ENCODE data around the gene TIGD7. TPM values are rescaled to one million over a fixed set of nuclear protein-coding genes. Genes with fewer than 3 reads are reported as not detected.
A peak's percentile ranks its signal among the peaks of the same experiment; 100 is the strongest.

Gene TIGD7
- total RNA-seq, 1 experiment from 2014 or later: 0.49 TPM

- TF ChIP-seq, protein P1, sequence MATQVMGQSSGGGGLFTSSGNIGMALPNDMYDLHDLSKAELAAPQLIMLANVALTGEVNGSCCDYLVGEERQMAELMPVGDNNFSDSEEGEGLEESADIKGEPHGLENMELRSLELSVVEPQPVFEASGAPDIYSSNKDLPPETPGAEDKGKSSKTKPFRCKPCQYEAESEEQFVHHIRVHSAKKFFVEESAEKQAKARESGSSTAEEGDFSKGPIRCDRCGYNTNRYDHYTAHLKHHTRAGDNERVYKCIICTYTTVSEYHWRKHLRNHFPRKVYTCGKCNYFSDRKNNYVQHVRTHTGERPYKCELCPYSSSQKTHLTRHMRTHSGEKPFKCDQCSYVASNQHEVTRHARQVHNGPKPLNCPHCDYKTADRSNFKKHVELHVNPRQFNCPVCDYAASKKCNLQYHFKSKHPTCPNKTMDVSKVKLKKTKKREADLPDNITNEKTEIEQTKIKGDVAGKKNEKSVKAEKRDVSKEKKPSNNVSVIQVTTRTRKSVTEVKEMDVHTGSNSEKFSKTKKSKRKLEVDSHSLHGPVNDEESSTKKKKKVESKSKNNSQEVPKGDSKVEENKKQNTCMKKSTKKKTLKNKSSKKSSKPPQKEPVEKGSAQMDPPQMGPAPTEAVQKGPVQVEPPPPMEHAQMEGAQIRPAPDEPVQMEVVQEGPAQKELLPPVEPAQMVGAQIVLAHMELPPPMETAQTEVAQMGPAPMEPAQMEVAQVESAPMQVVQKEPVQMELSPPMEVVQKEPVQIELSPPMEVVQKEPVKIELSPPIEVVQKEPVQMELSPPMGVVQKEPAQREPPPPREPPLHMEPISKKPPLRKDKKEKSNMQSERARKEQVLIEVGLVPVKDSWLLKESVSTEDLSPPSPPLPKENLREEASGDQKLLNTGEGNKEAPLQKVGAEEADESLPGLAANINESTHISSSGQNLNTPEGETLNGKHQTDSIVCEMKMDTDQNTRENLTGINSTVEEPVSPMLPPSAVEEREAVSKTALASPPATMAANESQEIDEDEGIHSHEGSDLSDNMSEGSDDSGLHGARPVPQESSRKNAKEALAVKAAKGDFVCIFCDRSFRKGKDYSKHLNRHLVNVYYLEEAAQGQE (IDR thresholded peaks at IDR 0.05; ENCODE audit: low read depth): no peak
- TF ChIP-seq CEBPB (IDR thresholded peaks at IDR 0.05; ENCODE audit: low read depth): no peak
- no peak for TF ChIP-seq EGR1 (IDR thresholded peaks at IDR 0.05; ENCODE audit: low read depth)
- no peak for TF ChIP-seq SIN3A (IDR thresholded peaks at IDR 0.05; ENCODE audit: low read depth)
Measured at GRCh38 chr16:3306078-3306477, 848 bp upstream of the TIGD7 start (continued).

- no peaks in the 10 kb centered on the region for H3K27me3 ChIP-seq (ENCODE audit: insufficient read depth, low read length)
- TSS peak; percentile 76 for BruUV-seq (replicated peaks)
- peaks cover 0 to 8% of the 10 kb centered on the region in 2 experiments; a peak in 1 of 4 replicates for H3K9me3 ChIP-seq (ENCODE audit: control insufficient read depth in 1 of 2, insufficient read depth in 1 of 2, low read depth in 1 of 2, low read length in 2 of 2)
- no peak overlapping the region for H2AFZ ChIP-seq (ENCODE audit: low read depth, low read length, poor library complexity, severe bottlenecking)
- H3K9me2 ChIP-seq (ENCODE audit: insufficient read depth): no peaks in the 10 kb centered on the region
- peak overlapping the region; percentile 66 for H3K4me2 ChIP-seq (ENCODE audit: low read length)
- CTCF ChIA-PET: no interaction called here
- ATAC-seq: no peak
- H3K4me3 ChIP-seq (replicated peaks in 1 of 2; ENCODE audit: low read depth in 1 of 2, low read length in 2 of 2): 0 out of 4 replicates have a peak overlapping the region, but pooled peaks of 1 of the 2 experiments have one; percentile 60
- TF ChIP-seq, protein P1 (IDR thresholded peaks at IDR 0.05; ENCODE audit: low read depth): no peak
- TF ChIP-seq, protein P2, sequence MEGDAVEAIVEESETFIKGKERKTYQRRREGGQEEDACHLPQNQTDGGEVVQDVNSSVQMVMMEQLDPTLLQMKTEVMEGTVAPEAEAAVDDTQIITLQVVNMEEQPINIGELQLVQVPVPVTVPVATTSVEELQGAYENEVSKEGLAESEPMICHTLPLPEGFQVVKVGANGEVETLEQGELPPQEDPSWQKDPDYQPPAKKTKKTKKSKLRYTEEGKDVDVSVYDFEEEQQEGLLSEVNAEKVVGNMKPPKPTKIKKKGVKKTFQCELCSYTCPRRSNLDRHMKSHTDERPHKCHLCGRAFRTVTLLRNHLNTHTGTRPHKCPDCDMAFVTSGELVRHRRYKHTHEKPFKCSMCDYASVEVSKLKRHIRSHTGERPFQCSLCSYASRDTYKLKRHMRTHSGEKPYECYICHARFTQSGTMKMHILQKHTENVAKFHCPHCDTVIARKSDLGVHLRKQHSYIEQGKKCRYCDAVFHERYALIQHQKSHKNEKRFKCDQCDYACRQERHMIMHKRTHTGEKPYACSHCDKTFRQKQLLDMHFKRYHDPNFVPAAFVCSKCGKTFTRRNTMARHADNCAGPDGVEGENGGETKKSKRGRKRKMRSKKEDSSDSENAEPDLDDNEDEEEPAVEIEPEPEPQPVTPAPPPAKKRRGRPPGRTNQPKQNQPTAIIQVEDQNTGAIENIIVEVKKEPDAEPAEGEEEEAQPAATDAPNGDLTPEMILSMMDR (IDR thresholded peaks at IDR 0.05 in 2 of 3, conservative IDR thresholded peaks at IDR 0.05 in 1 of 3; ENCODE audit: borderline replicate concordance in 1 of 3, insufficient read depth in 1 of 3, low read depth in 2 of 3, low read length in 2 of 3): no peak
- TF ChIP-seq MAX (IDR thresholded peaks at IDR 0.05) (no peak), YY1 (IDR thresholded peaks at IDR 0.05; ENCODE audit: extremely low read depth, insufficient replicate concordance, low read depth, low read length) (no peak), SRF (IDR thresholded peaks at IDR 0.05; ENCODE audit: low read depth) (no peak)
- H3K36me3 ChIP-seq (ENCODE audit: control insufficient read depth in 1 of 2, insufficient read depth in 2 of 2, low read length in 2 of 2): peaks cover 0 to 6% of the 10 kb centered on the region in 2 experiments; a peak in 1 of 4 replicates
- RAD21 ChIA-PET (ENCODE audit: low non-redundant PET in 1 of 2, low total read pairs in 2 of 2, uncharacterized antibody in 2 of 2, unreplicated experiment in 2 of 2): no interaction called here
- no peaks in the 10 kb centered on the region for H4K20me1 ChIP-seq (ENCODE audit: insufficient read depth)
- POLR2A ChIA-PET: no interaction called here
- no peak overlapping the region for H3K9ac ChIP-seq (ENCODE audit: low read length)
- no peak overlapping the region for H3K27ac ChIP-seq (ENCODE audit: low read depth, low read length)
- intact Hi-C loops (cut with micrococcal nuclease): loop anchor here (10.0 kb wide), 1 partner anchor 90 kb away; no protein-coding TSS in a partner anchor
- H3K79me2 ChIP-seq (ENCODE audit: insufficient read depth, low read length): no peaks in the 10 kb centered on the region
- H3K4me1 ChIP-seq (ENCODE audit: control insufficient read depth in 1 of 2, insufficient read depth in 2 of 2, low read length in 2 of 2): peaks cover 0 to 19% of the 10 kb centered on the region in 2 experiments; a peak in 2 of 4 replicates
- DNase-seq (ENCODE audit: low read depth, low spot score): no peak
Measured at GRCh38 chr16:3304370-3304769, 860 bp downstream of the TIGD7 start.

Measured in HCT116 (cell line).